ENCODE results near the gene BBS9.
"Not testable (repeated sequence)": the region's sequence is repeated elsewhere in the genome, so short reads cannot be mapped to it uniquely, and the experiment has no call there.

The BBS9 gene

DNA sequence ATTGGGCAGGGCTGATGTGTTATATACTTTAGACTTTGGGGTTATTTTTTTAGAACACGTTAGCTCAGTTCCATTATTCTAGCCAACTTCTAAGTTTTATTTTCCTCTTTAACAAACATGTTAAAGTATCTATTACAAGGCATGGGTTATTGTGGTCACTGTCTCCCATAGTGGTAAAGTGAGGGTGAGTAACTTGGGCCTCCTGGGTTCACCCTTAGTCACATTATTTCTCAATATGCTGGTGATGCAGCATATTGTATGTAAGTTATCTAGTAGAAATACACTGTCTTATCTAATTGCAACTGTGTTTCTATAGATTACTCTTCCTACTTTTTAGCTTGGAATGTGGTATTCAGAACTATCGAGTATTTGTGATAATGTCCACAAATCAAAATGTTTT is 65.9 kb downstream of the BBS9 start:
- Histone ChIP-seq H3K27me3 (ENCODE audit: control insufficient read depth in 1 of 2, insufficient read depth in 2 of 2, low read length in 2 of 2) (no peaks in the 10 kb centered on the region), H3K9me3 (ENCODE audit: control insufficient read depth in 2 of 2, low read length in 2 of 2) (no peaks in the 10 kb centered on the region), H3K27ac (ENCODE audit: low read length) (no peak overlapping the region), H3K9ac (ENCODE audit: low read length in 2 of 2) (no peak overlapping the region), H3K4me3 (ENCODE audit: low read length in 2 of 2) (no peak overlapping the region), H3K36me3 (ENCODE audit: control insufficient read depth in 2 of 2, insufficient read depth in 2 of 2, low read length in 2 of 2) (no peaks in the 10 kb centered on the region), H3K4me1 (ENCODE audit: control insufficient read depth, insufficient read depth, low read length) (no peaks in the 10 kb centered on the region)

DNA sequence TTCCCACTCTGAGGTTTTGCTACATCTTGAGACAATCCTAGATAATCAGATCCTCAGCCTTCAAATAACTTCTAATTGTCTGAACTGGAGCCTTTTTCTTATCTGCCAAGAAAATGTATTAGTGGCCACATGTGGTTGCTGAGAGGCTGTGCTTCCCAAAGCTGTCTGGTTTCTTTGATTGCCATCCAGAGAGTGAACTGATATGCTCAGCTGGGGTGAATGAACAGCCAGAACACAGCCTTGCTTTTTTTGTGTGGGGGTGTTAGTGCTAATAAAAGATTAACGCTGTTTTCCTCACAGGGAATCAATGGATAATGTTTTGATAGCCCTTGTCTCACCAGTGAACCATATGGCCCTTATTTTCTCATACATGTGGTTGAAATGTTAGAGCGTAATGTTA is 66.9 kb downstream of the BBS9 start:
- Histone ChIP-seq H3K27me3 (ENCODE audit: control insufficient read depth in 1 of 2, insufficient read depth in 2 of 2, low read length in 2 of 2) (no peaks in the 10 kb centered on the region), H3K36me3 (ENCODE audit: control insufficient read depth in 2 of 2, insufficient read depth in 2 of 2, low read length in 2 of 2) (no peaks in the 10 kb centered on the region), H3K27ac (ENCODE audit: low read length) (no peak overlapping the region), H3K4me1 (ENCODE audit: control insufficient read depth, insufficient read depth, low read length) (no peaks in the 10 kb centered on the region), H3K9me3 (ENCODE audit: control insufficient read depth in 2 of 2, low read length in 2 of 2) (no peaks in the 10 kb centered on the region), H3K4me3 (ENCODE audit: low read length in 2 of 2) (no peak overlapping the region), H3K9ac (ENCODE audit: low read length in 2 of 2) (no peak overlapping the region)

DNA sequence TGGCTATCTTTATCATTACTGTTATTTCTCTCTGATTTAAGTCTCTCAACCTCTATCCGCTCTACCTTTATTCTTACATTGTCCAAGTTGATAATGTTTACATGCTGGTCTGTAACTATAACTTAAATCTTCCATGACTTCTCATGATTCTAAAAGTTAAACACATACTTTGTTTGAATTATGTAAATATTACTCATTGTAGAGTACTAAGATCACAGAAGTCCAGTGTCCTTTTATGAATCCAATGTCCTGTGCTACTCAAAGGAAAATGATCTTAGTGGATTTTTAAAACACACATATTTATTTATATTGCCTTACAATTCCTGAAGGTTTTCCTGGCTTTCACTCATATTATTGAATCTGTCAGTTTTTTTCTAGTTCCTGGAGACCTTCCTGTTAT is 70.9 kb downstream of the BBS9 start:
- Histone ChIP-seq H3K9me3 (ENCODE audit: control insufficient read depth in 2 of 2, low read length in 2 of 2) (no peaks in the 10 kb centered on the region), H3K27ac (ENCODE audit: low read length) (no peak overlapping the region), H3K36me3 (ENCODE audit: control insufficient read depth in 2 of 2, insufficient read depth in 2 of 2, low read length in 2 of 2) (no peaks in the 10 kb centered on the region), H3K4me1 (ENCODE audit: control insufficient read depth, insufficient read depth, low read length) (no peaks in the 10 kb centered on the region), H3K9ac (ENCODE audit: low read length in 2 of 2) (no peak overlapping the region), H3K27me3 (ENCODE audit: control insufficient read depth in 1 of 2, insufficient read depth in 2 of 2, low read length in 2 of 2) (no peaks in the 10 kb centered on the region), H3K4me3 (ENCODE audit: low read length in 2 of 2) (no peak overlapping the region)

DNA sequence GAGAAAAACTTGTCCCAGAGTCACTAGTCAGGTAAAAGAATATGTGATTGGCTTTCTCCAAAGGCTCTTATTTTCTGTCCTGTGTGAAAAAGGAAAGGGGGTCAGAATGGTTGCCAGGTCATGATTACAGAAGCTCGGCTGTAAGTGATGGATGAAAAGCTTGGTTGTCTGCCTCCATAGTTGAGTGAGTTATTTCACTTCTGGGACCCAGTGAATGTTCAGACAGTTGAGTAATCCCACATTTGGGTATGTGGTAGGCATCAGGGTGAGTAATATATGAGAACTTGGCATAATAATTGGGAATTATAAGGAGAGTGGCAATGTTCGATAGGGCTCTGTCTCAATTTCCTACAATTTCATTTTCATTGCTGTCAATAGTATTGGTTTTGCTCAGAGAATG is 72.5 kb downstream of the BBS9 start:
- H3K27ac ChIP-seq (ENCODE audit: low read length) = no peak overlapping the region
- H3K36me3 ChIP-seq (ENCODE audit: control insufficient read depth in 2 of 2, insufficient read depth in 2 of 2, low read length in 2 of 2) = no peaks in the 10 kb centered on the region
- no peaks in the 10 kb centered on the region for H3K4me1 ChIP-seq (ENCODE audit: control insufficient read depth, insufficient read depth, low read length)
- H3K9me3 ChIP-seq (ENCODE audit: control insufficient read depth in 2 of 2, low read length in 2 of 2) = no peaks in the 10 kb centered on the region
- H3K9ac ChIP-seq (ENCODE audit: low read length in 2 of 2) = no peak overlapping the region
- H3K27me3 ChIP-seq (ENCODE audit: control insufficient read depth in 1 of 2, insufficient read depth in 2 of 2, low read length in 2 of 2) = no peaks in the 10 kb centered on the region
- H3K4me3 ChIP-seq (ENCODE audit: low read length in 2 of 2) = no peak overlapping the region

DNA sequence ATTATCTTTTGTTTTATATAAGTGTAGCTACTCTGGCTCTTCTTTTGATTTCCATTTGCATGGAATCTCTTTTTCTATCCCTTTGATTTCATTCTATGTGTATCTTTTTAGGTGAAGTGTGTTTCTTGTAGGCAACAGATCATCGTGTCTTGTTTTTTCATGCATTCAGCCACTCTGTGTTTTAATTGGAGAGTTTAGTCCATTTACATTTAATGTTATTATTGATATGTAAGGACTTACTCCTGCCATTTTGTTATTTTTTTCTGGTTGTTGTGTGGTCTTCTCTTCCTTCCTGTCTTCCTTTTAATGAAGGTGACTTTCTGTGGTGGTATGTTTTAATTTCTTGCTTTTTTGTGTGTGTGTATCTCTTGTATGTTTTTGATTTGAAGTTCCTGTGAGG is 81.6 kb downstream of the BBS9 start:
- Histone ChIP-seq H3K9ac (ENCODE audit: low read length in 2 of 2) (no peak overlapping the region), H3K27ac (ENCODE audit: low read length) (no peak overlapping the region)

DNA sequence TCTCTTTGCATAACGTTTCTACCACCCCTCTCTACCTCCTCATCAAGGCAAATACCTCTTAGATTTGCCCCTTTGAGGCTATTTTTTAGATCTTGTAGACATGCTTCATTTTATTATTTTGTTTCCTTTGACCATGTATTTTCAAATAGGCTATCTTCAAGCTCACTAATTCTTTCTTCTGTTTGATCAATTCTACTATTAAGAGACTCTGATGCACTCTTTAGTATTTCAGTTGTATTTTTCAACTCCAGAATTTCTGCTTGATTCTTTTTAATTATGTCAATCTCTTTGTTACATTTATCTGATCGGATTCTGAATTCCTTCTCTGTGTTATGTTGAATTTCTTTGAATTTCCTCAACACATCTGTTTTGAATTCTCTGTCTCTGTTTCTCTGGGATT is 82.8 kb downstream of the BBS9 start:
- H3K36me3 ChIP-seq (ENCODE audit: control insufficient read depth in 2 of 2, insufficient read depth in 2 of 2, low read length in 2 of 2) = no peaks in the 10 kb centered on the region
- H3K27ac ChIP-seq (ENCODE audit: low read length) = no peak overlapping the region
- H3K9me3 ChIP-seq (ENCODE audit: control insufficient read depth in 2 of 2, low read length in 2 of 2) = peaks cover 3 to 11% of the 10 kb centered on the region in 2 donors

More for the DNA sequence above, 81.6 kb downstream of the BBS9 start:
- Histone ChIP-seq H3K9me3 (ENCODE audit: control insufficient read depth in 2 of 2, low read length in 2 of 2) (peaks cover 3 to 11% of the 10 kb centered on the region in 2 donors), H3K27me3 (ENCODE audit: control insufficient read depth in 1 of 2, insufficient read depth in 2 of 2, low read length in 2 of 2) (no peaks in the 10 kb centered on the region), H3K4me1 (ENCODE audit: control insufficient read depth, insufficient read depth, low read length) (peaks cover 3% of the 10 kb centered on the region), H3K36me3 (ENCODE audit: control insufficient read depth in 2 of 2, insufficient read depth in 2 of 2, low read length in 2 of 2) (no peaks in the 10 kb centered on the region), H3K4me3 (ENCODE audit: low read length in 2 of 2) (no peak overlapping the region)

DNA sequence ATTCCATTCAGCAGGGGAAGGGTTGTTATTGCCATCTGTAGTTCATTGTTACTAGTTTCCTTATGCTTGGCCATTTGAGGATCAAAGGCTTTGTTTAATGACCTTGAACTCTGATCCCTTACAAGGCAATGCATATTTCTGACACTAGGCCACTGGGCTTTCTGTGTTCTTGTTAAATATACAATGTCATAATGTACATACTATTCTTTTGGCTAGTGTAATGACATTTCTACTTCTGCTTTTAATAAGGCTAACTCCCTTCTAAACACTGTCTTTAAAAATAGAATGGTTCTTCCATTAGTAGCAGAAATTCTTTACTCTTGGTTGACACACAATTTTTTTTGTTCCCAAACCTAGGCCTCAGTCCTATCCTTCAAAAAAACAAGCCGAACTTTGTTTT is 86.6 kb downstream of the BBS9 start:
- Histone ChIP-seq H3K4me3 (ENCODE audit: low read length in 2 of 2) (no peak overlapping the region), H3K9me3 (ENCODE audit: control insufficient read depth in 2 of 2, low read length in 2 of 2) (peaks cover 2 to 3% of the 10 kb centered on the region in 2 donors), H3K27me3 (ENCODE audit: control insufficient read depth in 1 of 2, insufficient read depth in 2 of 2, low read length in 2 of 2) (no peaks in the 10 kb centered on the region), H3K27ac (ENCODE audit: low read length) (peak overlapping the region; percentile 42), H3K9ac (ENCODE audit: low read length in 2 of 2) (no peak overlapping the region), H3K4me1 (ENCODE audit: control insufficient read depth, insufficient read depth, low read length) (peaks cover 13% of the 10 kb centered on the region), H3K36me3 (ENCODE audit: control insufficient read depth in 2 of 2, insufficient read depth in 2 of 2, low read length in 2 of 2) (no peaks in the 10 kb centered on the region)

More for the DNA sequence above, 82.8 kb downstream of the BBS9 start:
- Histone ChIP-seq H3K4me1 (ENCODE audit: control insufficient read depth, insufficient read depth, low read length) (peaks cover 3% of the 10 kb centered on the region), H3K4me3 (ENCODE audit: low read length in 2 of 2) (no peak overlapping the region), H3K9ac (ENCODE audit: low read length in 2 of 2) (no peak overlapping the region), H3K27me3 (ENCODE audit: control insufficient read depth in 1 of 2, insufficient read depth in 2 of 2, low read length in 2 of 2) (no peaks in the 10 kb centered on the region)

DNA sequence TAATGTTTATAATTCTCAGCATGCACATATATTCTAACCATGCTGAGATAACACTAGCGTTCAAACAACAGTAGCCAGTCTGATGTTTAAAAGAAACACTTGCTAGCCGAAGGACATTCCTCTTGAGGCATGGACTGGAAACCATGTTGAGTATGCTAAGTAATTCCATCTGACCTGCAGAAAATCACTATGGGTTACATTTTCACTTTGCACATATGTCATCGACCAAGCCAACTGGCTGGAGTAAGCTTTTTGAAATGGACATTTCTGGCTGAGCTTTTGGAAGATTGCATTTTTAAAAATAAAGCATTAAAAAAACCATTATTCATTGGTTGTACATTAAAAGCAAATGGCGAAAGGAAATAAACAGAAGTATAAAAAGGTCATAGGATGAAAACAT is 88.2 kb downstream of the BBS9 start:
- Histone ChIP-seq H3K9ac (ENCODE audit: low read length in 2 of 2) (no peak overlapping the region), H3K9me3 (ENCODE audit: control insufficient read depth in 2 of 2, low read length in 2 of 2) (no peaks in the 10 kb centered on the region), H3K4me1 (ENCODE audit: control insufficient read depth, insufficient read depth, low read length) (peaks cover 13% of the 10 kb centered on the region), H3K36me3 (ENCODE audit: control insufficient read depth in 2 of 2, insufficient read depth in 2 of 2, low read length in 2 of 2) (no peaks in the 10 kb centered on the region), H3K4me3 (ENCODE audit: low read length in 2 of 2) (peak overlapping the region in 1 of 2 donors; percentile 17), H3K27ac (ENCODE audit: low read length) (no peak overlapping the region), H3K27me3 (ENCODE audit: control insufficient read depth in 1 of 2, insufficient read depth in 2 of 2, low read length in 2 of 2) (no peaks in the 10 kb centered on the region)

DNA sequence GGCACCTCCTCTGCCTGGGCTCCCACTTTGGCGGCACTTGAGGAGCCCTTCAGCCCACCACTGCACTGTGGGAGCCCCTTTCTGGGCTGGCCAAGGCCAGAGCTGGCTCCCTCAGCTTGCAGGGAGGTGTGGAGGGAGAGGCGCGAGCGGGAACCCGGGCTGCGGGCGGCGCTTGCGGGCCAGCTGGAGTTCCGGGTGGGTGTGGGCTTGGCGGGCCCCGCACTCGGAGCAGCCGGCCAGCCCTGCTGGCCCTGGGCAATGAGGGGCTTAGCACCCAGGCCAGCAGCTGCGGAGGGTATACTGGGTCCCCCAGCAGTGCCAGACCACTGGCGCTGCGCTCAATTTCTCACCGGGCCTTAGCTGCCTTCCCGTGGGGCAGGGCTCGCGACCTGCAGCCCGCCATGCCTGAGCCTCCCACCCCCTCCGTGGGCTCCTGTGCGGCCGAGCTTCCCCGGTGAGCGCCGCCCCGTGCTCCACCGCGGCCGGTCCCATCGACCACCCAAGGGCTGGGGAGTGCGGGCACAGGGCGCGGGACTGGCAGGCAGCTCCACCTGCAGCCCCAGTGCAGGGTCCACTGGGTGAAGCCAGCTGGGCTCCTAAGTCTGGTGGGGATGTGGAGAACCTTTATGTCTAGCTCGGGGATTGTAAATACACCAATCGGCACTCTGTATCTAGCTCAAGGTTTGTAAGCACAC is 89.6 kb downstream of the BBS9 start:
- H3K4me3 ChIP-seq (ENCODE audit: low read length in 2 of 2); H3K27ac ChIP-seq (ENCODE audit: low read length); H3K9ac ChIP-seq (ENCODE audit: low read length in 2 of 2); H3K36me3 ChIP-seq (ENCODE audit: control insufficient read depth in 2 of 2, insufficient read depth in 2 of 2, low read length in 2 of 2); H3K9me3 ChIP-seq (ENCODE audit: control insufficient read depth in 2 of 2, low read length in 2 of 2); H3K27me3 ChIP-seq (ENCODE audit: control insufficient read depth in 1 of 2, insufficient read depth in 2 of 2, low read length in 2 of 2): not testable (repeated sequence)
- H3K4me1 ChIP-seq (ENCODE audit: control insufficient read depth, insufficient read depth, low read length) = peaks cover 13% of the 10 kb centered on the region

DNA sequence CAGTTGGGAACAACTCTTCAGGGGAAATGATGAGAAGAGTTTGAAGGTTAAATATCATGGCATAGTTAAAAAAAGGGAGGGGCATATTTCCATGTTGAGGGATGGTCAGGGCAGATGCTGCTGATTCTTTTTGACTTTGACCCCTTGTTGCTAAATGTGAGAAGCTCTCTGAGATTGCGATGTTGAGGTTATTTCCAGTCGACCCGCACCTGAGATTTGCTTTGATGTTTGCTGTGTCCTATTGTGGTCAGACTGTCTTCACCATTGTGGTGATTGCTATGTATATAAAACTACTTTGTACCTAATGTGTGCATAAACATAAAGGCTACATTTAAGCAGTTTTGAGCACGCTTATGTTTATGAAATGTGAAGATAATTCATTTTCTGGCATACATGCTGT is 90.9 kb downstream of the BBS9 start:
- Histone ChIP-seq H3K36me3 (ENCODE audit: control insufficient read depth in 2 of 2, insufficient read depth in 2 of 2, low read length in 2 of 2) (no peaks in the 10 kb centered on the region), H3K27ac (ENCODE audit: low read length) (no peak overlapping the region), H3K9ac (ENCODE audit: low read length in 2 of 2) (no peak overlapping the region), H3K4me3 (ENCODE audit: low read length in 2 of 2) (no peak overlapping the region), H3K27me3 (ENCODE audit: control insufficient read depth in 1 of 2, insufficient read depth in 2 of 2, low read length in 2 of 2) (no peaks in the 10 kb centered on the region), H3K9me3 (ENCODE audit: control insufficient read depth in 2 of 2, low read length in 2 of 2) (peaks cover 0 to 4% of the 10 kb centered on the region in 2 donors), H3K4me1 (ENCODE audit: control insufficient read depth, insufficient read depth, low read length) (peaks cover 13% of the 10 kb centered on the region)

DNA sequence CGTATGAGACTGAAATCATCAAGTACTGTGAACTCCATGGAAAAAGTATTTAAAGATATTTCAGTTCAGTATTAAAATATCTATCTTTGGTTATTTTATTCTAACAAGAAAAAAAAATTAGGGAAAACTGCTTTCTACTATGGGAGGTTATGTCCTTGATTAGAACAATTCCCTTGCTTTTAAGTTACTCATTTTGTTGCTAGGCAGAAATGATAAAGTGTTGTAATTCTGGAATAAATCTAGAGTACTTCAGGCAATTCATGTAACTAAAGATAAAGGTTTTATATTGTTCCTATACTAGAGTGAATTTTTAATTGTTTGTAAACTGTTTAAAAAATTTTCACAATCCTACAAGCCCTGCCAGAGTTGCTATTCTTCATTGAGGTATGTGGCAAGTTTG is 92.0 kb downstream of the BBS9 start:
- Histone ChIP-seq H3K9me3 (ENCODE audit: control insufficient read depth in 2 of 2, low read length in 2 of 2) (peaks cover 0 to 4% of the 10 kb centered on the region in 2 donors), H3K4me3 (ENCODE audit: low read length in 2 of 2) (no peak overlapping the region), H3K4me1 (ENCODE audit: control insufficient read depth, insufficient read depth, low read length) (peaks cover 10% of the 10 kb centered on the region), H3K36me3 (ENCODE audit: control insufficient read depth in 2 of 2, insufficient read depth in 2 of 2, low read length in 2 of 2) (no peaks in the 10 kb centered on the region), H3K27me3 (ENCODE audit: control insufficient read depth in 1 of 2, insufficient read depth in 2 of 2, low read length in 2 of 2) (no peaks in the 10 kb centered on the region), H3K9ac (ENCODE audit: low read length in 2 of 2) (no peak overlapping the region), H3K27ac (ENCODE audit: low read length) (no peak overlapping the region)

Measured in stomach smooth muscle (tissue), 2 donors.